PFSK-1 (cell line): ENCODE measurements around the gene GPR34.

ENCODE experiments used
- FOXP2 ChIP-seq: optimal IDR thresholded peaks from 2 replicates; pipeline ENCODE3; 2011; ENCODE audit warnings: borderline replicate concordance, control low read depth, inconsistent platforms; ENCODE audit not compliant: insufficient read depth; ENCODE audit errors: extremely low read length, extremely low read depth
- POLR2AphosphoS5 ChIP-seq: IDR thresholded peaks from 2 replicates; pipeline ENCODE4 v1.6.1; 2012; ENCODE audit warnings: low read depth, mild to moderate bottlenecking, control low read depth, low read length, moderate library complexity
- SIN3A ChIP-seq: IDR thresholded peaks from 2 replicates; pipeline ENCODE4 v1.6.1; 2012; ENCODE audit warnings: mild to moderate bottlenecking, low read length, moderate library complexity, borderline replicate concordance; ENCODE audit not compliant: insufficient read depth
- TAF1 ChIP-seq: IDR thresholded peaks from 2 replicates; pipeline ENCODE4 v1.6.1; 2012; ENCODE audit warnings: low read length, control low read depth, borderline replicate concordance; ENCODE audit not compliant: insufficient read depth
- TF ChIP-seq, protein P1 (sequence below), 2 experiments: IDR thresholded peaks; 2 replicates each; pipeline versions ENCODE4 v1.6.1 to v1.8.0; 2011 to 2012; ENCODE audit warnings: low read depth in 2 of 2, low read length in 2 of 2, control low read depth in 1 of 2, inconsistent platforms in 1 of 2, mild to moderate bottlenecking in 1 of 2, moderate library complexity in 1 of 2; ENCODE audit not compliant: insufficient read depth in 1 of 2

GPR34 gene

DNA sequence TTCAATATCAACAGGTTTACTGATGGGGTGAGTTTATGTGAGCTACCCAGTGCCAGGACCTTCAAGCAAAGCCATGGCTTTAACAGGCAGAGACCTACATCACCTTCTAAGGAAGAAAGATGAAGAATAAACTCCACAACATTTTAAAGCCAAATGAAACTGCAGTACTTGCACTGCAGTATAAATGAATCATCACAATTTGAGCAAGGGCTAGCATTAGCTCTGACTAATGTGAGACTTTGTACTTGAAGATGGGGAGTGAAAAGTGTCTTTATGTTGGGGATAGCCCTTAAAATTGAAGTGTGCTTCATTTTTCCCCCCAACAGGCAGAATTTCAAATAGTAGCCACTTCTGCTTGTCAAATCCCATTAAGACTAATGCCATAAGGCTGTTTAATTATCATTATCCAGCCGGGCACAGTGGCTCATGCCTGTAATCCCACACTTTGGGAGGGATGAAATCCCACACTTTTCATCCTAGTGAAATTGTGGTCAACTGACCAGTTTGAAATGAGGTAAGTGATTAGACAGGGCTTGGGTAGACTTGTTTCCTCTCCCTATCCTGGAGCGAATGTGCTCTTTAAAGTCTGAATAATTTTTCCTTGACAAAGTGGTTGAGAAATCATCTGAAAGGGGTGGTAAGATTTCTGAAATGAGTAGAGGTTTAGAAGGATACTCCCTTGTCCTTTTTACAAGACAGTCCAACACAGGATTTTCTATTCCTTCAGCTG is 27.2 kb upstream of the GPR34 start:
- no peak for TF ChIP-seq TAF1
- TF ChIP-seq, protein P1, sequence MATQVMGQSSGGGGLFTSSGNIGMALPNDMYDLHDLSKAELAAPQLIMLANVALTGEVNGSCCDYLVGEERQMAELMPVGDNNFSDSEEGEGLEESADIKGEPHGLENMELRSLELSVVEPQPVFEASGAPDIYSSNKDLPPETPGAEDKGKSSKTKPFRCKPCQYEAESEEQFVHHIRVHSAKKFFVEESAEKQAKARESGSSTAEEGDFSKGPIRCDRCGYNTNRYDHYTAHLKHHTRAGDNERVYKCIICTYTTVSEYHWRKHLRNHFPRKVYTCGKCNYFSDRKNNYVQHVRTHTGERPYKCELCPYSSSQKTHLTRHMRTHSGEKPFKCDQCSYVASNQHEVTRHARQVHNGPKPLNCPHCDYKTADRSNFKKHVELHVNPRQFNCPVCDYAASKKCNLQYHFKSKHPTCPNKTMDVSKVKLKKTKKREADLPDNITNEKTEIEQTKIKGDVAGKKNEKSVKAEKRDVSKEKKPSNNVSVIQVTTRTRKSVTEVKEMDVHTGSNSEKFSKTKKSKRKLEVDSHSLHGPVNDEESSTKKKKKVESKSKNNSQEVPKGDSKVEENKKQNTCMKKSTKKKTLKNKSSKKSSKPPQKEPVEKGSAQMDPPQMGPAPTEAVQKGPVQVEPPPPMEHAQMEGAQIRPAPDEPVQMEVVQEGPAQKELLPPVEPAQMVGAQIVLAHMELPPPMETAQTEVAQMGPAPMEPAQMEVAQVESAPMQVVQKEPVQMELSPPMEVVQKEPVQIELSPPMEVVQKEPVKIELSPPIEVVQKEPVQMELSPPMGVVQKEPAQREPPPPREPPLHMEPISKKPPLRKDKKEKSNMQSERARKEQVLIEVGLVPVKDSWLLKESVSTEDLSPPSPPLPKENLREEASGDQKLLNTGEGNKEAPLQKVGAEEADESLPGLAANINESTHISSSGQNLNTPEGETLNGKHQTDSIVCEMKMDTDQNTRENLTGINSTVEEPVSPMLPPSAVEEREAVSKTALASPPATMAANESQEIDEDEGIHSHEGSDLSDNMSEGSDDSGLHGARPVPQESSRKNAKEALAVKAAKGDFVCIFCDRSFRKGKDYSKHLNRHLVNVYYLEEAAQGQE (IDR thresholded peaks at IDR 0.05; ENCODE audit: insufficient read depth in 1 of 2, low read depth in 2 of 2, low read length in 2 of 2): no peak

DNA sequence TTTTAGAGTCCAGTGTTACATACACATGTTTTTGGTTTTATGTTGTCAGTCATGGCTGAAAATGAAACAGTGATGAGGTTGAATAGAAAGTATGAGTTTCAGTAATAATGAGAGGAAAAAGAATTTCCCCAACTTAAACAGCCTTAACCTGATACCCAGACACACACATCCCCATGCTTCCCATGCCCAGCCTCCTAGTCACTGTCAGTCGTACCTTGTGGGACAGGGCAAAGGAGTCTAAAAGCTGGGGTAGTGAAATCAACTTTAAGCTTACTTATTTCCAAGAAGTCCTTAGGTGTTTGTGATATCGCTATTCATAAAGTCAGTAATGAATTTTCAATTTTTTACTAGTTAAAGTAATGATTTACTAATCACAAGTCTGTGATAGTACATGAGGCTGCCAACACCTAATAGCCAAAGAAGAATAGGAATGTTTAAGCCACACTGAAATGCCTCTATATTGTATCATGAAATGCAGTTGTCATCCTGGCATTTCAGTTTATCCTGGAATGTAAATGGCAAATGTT is 24.3 kb upstream of the GPR34 start:
- no peak for TF ChIP-seq FOXP2

DNA sequence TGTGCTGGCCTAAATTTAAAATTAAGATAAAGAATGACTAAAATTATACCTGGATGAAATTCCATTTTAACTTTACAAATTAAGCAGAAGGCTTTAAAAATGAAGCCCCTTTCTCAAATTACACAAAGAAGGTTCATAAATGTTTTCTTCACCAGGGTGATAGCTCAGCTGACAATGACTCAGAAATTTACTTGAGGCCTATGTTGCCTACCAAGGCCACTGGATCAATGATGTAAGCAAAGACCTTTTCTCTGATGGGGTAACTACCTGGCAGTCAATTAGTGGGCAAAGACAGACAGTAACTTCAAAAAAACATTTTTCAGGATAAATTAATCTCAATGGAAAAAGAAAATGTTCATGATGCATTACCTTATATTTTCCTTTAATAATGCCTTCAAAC is 23.9 kb upstream of the GPR34 start:
- no peak for TF ChIP-seq SIN3A
- TF ChIP-seq, protein P1 (IDR thresholded peaks at IDR 0.05; ENCODE audit: insufficient read depth in 1 of 2, low read depth in 2 of 2, low read length in 2 of 2): no peak

DNA sequence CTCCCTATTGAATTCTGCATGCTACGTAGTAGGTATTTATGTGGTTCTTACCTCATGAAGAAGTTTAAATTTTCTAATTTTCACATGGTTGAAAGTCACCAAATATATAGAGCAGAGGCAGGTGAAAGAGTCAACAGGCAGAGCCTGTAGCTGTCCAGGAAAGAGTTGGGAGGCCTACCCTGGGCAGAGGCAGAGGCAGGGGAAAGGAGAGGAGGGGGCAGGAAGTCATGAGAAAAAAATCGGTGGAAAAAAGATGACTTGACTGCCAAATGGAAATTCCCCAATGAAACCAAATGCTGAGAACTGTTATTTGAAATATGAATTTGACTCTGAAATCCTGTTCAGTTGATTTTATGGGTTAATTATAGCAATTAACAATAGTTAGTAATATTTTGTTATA is 23.1 kb upstream of the GPR34 start:
- TF ChIP-seq SIN3A (no peak), TAF1 (no peak), POLR2AphosphoS5 (no peak), FOXP2 (no peak)
- TF ChIP-seq, protein P1 (IDR thresholded peaks at IDR 0.05; ENCODE audit: insufficient read depth in 1 of 2, low read depth in 2 of 2, low read length in 2 of 2): no peak

DNA sequence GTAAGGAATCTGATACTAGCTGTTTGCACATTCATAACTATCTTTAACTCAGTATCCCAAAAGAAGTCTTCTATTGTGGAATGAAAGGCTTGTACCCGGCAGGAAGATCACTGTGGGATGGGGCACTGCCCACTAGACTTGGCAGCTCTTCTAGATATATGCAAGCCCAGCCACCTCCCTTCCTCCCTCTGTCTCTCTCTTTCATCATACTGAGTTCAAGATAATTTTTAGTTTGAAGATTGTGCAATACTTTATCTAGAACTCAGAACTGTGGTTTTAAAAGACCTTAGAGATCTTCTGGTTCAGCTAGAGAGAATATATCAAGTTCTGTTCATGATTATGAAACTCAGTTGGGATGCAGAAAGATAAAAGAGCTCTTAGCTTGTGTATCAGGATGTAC is 22.5 kb upstream of the GPR34 start:
- TF ChIP-seq POLR2AphosphoS5: no peak

DNA sequence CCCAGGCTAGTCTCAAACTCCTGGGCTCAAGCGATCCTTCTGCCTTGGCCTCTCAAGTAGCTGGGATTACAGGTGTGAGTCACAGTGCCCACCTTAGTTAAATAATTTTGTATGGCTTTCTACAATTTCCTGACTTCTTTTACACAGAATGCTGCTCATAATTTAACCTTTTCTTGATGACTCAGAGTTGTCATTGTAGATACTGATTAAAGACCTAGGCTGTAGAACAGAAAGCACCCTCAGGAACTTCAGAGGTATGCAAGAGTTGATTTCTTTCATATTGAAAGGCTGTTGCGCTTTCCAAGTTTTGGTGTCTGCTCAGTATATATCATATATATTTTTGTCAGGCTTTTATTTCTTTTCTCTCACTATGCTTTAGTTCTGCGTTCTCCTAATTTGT is 21.1 kb upstream of the GPR34 start:
- TF ChIP-seq FOXP2 (no peak), TAF1 (no peak), POLR2AphosphoS5 (no peak), SIN3A (no peak)
- TF ChIP-seq, protein P1 (IDR thresholded peaks at IDR 0.05; ENCODE audit: insufficient read depth in 1 of 2, low read depth in 2 of 2, low read length in 2 of 2): no peak
